GM10847 (cell line): ENCODE measurements around the gene HPD.

Source experiments
- POLR2A ChIP-seq: IDR thresholded peaks from 2 replicates; pipeline ENCODE4 v1.6.1; 2011; ENCODE audit not compliant: insufficient read length; ENCODE audit errors: extremely low read depth

HPD gene

GRCh38 chr12:121872546-121873215, 14.0 kb upstream of the HPD start:
- TF ChIP-seq POLR2A: no peak

DNA sequence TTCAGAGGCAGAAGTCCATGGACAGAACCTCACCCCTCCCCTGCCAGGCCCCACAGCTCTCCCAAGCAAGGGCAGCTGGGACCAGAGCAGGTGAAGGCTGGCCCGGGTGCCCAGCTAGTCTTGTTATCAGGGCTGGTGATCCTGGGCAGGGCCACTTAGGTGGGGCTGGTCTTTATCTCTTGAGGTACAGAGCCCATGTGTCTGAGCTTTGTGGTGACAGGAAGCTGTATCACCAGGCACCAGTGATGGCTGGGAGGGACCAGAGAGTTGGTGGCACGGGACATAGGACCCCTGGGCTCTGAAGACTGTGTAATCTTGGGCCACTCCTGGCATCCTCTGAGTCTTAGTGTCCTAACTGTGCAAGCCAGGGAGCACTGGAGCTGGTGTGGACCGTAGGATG, 12.8 kb upstream of the HPD start:
- TF ChIP-seq POLR2A: no peak

DNA sequence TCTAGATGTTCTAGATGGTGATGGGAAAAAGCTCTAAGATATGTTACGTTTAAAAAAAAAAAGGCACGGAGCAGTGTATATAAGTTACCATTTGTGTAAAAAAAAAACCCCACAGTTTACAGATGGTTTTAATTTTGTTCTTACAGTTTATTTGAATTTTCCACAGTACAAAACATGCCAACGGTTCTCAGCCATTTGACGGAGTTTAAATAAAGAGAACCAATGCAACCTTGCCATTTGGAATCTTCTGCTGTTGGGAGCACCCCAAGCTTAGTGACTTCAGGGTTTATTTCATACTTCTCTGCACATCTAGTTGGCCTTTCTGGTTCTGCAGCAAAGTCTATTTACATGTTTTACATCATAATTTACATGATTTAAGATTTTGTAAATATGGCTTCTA, 7.7 kb upstream of the HPD start:
- TF ChIP-seq POLR2A: no peak

- TF ChIP-seq POLR2A: no peak
These were observed 3.1 kb upstream of the HPD start for GRCh38 chr12:121861636-121862254.

- TF ChIP-seq POLR2A: no peak
These were observed 1.6 kb upstream of the HPD start for GRCh38 chr12:121860257-121860656.

DNA sequence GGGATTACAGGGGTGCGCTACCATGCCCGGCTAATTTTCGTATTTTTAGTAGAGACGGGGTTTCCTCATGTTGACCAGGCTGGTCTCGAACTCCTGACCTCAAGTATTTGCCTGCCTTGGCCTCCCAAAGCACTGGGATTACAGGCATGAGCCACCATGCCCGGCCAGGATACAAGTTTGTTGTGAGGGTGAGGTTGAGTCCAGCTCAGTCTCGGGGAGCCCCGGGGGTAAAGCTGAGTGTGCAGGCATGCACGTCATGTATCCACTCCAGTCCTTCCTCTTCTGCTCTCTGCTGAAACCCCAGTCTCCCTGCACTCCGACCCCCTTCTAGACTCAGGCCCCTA, 369 bp downstream of the HPD start:
- no peak for TF ChIP-seq POLR2A

GRCh38 chr12:121857322-121858246, 1.1 kb downstream of the HPD start:
- TF ChIP-seq POLR2A: no peak

- TF ChIP-seq POLR2A: no peak
These were observed 9.0 kb downstream of the HPD start for GRCh38 chr12:121849665-121850064.

DNA sequence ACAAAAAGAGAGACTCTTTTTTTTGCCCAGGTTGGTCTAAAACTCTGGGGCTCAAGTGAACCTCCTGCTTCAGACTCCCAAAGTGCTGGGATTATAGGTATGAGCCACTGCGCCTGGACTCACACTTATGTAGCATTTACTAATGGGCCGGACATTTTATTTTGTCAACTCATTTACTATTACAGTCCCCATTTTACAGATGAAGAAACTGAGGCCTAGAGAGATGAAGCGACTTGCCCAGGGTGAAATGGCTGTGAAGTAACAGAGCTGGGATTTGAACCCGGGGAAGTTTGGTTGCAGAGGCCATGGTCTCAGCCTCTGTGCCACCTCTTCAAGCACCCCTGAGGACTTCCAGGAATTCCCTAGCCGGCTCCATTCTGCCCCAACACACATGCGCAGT, 9.4 kb downstream of the HPD start:
- TF ChIP-seq POLR2A: no peak

DNA sequence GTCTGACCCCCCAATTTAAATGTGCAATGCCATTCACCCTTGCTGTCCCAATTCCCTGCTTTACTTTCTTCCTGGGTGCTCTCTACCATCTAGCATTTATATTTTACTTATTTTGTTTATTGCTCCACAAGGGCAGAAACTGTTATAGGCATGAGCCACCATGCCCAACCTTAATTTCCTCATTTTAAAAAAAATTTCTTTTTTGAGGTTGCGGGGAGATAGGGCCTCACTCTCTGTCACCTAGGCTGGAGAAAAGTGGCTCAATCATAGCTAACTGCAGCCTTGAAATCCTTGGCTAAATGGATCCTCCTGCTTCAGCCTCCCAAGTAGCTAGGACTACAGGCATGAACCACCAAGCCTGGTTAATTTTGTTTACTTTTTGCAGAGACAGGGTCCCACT, 13.0 kb downstream of the HPD start:
- no peak for TF ChIP-seq POLR2A

DNA sequence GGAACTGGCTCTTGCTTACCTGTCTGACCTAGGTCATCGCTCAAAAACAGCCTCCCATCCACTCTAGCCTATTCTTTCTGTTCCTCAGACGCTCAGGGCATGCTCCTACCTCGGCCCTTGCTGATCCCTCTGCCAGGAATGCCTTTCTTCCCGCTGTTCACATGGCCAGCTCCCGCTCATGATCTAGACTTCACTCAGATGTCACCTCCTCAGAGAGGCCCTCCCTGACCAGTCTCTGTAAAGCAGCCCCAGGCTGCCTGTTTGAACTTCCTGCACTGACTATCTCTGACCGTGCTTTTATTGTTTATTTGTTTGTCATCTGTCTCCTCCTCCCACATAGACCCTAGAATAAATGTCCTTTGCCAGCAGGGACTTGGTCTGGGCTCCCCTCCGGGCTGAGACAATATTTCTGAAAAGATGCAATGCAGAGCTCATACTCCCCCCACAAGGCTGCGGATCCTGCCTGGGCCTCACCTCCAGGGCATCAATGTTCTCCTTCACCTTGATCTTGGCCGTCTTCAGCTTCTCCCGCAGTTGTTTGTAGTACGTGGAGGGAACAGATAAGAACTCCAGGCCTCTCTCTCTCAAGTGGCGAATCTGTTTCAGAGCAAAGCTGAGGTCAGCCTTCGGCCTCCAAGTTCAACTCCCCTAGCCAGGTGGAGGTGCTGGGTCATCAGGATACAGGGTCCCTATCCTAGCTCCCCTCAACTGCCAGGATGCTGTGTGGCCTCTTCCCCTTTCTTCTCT, 15.2 kb downstream of the HPD start:
- TF ChIP-seq POLR2A: no peak

- no peak for TF ChIP-seq POLR2A
These were observed 18.5 kb downstream of the HPD start for GRCh38 chr12:121839993-121840761.

DNA sequence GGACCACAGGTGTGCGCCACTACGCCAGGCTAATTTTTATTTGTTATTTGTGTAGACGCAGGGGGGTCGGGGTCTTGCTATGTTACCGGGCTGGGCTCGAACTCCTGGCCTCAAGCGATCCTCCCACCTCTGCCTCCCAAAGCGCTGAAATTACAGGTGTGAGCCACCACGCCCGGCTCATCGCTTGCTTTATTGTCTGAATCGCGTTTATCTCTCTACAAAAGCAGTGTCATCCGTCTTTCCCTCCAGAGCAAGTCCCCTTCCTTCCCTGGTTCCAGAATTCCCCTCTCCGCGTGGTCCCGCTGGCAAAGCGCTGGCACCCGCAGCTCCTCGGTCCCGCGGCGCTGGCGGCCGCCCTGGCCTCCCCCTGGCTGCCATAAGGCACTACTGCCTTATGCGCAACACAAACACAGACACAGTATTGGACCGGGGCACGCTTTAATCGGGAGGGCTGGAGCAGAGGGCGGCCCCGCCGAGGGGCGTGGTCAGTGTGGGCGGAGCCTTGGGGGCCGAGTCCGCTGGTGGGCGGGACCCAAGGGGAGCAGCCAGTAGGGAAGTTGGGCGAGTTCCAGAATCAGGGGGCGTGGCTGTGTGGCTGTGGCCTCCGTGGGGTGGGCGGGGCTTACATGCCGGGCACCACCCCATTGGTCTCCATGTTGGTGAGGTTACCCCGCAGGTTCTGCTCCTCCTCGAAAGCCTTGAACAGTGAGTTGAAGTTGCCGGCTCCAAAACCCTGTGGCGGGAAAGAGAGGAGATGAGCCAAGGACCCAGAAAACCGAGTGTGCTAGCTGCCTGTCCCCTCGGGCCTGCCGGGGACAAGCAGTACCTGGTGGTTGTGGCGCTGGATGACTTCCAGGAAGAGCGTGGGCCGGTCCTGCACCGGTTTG, 19.3 kb downstream of the HPD start:
- peak; percentile 19 for TF ChIP-seq POLR2A

DNA sequence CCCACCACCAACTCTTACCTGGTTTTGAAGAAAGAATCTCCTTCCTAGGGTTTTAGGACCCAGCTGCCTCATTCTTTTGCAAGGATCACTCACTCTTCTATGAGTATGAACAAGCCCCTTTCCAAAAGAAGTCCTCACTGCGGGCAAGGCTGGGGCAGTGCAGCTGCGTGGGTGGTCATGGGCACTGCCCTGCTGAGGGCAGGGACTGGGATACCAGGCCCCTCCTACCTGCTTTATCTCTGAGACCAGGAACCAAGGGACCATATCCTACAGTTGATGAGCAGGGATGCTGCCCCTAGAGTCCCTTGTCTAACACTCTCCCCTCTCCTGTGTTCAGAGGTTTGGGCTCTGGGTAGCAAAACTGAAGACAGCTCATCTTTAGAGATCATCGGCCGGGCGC, 20.5 kb downstream of the HPD start:
- TF ChIP-seq POLR2A: no peak

DNA sequence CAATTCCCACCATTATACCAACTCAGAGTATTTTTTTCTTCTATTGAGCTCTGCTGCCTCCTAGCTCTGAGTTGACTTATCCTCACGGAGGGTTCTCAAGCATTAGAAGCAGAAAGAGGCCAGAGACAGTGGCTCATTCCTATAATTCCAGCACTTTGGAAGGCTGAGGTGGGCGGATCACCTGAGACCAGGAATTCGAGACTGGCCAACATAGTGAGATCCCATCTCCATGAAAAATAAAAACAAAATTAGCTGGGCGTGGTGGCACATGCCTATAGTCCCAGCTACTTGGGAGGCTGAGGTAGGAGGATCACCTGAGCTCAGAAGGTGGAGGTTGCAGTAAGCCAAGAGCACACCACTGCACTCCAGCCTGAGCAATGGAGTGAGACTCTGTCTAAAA, 21.0 kb downstream of the HPD start:
- TF ChIP-seq POLR2A: no peak
